Eye (tissue), 1 donor: ENCODE data around the gene PPP2R5D.

Experiments used
- DNase-seq: peaks from one replicate; pipeline ENCODE4 v3.0.0-alpha.2; 2015

Gene PPP2R5D

DNA sequence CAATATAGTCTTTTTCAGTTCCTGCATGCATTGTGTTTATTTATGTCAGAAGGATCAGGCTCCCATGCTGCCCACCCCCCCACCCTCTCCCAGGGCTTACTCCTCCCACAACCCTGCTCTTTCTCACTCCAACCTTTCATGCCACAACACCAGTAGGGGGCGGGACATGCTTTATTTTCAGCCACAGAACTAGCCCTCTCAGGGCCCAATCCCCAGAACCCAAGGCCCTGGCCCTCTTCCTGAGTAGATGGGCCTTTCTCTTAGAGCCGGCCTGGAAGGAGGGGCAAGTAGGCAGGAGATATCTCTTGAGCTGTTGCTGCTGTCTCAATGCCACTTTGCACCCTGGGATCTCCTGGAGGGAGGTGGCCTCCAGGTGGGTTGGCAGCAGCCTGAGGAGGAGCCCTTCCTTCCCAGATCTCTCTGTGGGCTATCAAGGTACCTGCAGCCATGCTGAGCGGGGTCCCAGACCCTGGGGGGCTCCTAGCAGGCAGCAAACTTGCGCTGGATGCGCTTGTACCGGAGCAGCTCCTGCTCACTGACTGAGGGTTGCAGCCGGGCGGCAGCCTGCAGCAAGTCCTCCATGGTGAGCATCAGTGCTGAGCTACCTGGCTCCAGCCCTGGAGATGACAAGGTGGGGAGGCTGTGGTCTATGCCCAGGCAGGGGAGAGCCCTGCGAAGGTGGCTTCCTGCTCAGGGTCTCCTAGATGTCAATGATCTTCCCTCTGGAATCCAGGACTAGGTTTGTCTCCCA is 20.3 kb upstream of the PPP2R5D start:
- DNase-seq, result peak; percentile 38

DNA sequence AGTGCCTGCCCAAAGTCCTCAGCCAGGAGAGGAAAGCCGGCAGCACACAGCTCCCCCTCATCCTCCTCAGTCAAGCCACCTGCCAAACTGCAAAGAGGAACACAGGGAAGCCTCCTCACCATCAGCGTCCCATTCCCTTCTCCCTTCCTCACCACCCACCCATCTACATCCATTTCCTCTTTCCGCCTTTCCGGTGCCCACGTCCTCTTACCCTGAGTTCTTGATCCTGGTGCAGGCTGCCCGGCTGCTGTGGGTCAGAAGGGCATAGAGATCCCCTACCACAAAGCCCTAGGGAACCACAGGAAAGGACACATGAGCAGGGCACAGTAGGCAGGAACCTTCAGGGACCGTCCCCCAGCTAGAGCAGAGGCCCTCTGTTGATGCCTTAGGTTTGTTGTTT is 17.8 kb upstream of the PPP2R5D start:
- no peak for DNase-seq

DNA sequence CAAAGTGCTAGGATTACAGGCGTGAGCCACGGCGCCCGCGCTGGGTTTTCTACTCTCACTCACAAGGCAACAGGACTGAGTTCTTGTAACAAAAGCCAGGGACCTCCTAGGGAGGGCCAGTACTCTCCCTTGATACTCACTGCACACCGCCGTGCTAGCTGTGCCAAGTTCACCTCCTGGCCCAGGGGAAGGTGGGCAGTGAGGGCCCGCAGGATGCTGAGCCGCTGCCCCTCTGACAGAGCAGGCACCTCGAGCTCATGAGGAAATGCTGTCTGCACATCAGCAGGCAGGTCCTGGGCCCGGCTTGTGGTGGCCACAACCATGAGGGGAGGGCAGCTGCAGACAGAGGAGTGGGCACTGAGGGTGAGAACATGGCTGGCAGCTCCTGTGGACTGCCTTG is 17.1 kb upstream of the PPP2R5D start:
- DNase-seq, result no peak

DNA sequence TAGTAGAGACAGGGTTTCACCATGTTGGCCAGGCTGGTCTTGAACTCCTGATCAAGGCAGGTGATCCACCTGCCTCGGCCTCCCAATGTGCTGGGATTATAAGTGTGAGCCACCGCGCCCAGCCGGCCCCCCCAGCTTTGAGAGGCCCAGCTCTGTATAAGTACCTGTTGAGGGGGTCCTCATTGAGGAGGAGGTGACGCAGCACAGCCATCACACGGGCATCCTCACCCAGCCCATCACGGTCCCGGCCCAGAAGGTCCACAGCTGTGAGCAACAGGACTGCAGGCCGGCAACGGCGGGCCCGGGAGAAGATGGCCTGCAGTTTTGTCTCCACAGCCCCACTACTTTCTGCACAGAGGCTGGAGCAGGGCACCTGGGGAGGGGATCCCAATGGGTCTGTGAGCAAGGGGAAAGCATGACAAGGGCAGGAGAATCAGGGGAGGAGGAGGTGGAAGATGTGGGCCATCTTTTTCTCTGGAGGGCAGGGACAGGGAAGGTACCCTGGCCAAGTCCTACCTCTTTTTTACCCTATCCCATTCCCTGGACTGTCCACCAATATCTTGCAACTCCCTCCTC is 16.2 kb upstream of the PPP2R5D start:
- DNase-seq, result no peak

DNA sequence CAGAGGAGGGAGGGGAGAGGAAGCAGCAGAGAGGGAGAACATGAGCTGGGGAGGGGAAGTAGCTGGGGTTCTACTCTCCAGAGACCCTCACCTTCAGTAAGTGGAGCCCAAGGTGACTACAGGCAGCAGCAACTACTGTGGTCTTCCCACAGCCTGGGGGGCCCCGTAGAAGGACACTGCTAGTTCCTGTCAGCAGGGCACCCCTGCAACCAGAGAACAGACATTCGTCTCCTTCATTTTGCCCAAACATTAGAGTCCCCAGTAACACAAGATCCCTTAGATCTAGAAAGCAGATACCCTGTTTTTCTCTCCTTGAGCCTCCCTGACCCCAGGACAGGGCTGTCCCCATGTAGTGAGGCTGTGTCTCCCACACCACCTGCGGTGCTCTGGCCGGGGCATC is 15.6 kb upstream of the PPP2R5D start:
- DNase-seq, result no peak

DNA sequence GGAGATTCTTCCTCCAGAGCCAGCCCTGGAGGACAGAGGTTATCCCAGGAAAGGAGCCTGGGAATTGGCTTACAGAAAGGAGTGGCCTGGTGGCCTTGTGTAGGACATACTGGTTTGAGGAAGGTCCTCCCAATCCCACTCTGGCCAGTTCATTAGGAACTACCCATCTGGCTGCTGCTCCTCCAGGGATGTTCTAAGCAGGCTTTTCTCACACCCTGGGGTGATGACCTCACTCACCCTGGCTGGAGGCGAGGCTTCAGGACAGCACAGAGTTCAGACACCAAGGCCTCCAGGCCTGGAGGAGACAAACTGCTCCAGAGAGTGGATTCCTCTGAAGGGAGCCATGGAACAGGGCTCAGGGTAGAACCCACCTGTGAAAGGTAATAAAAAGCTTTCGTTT is 14.9 kb upstream of the PPP2R5D start:
- DNase-seq, result no peak

DNA sequence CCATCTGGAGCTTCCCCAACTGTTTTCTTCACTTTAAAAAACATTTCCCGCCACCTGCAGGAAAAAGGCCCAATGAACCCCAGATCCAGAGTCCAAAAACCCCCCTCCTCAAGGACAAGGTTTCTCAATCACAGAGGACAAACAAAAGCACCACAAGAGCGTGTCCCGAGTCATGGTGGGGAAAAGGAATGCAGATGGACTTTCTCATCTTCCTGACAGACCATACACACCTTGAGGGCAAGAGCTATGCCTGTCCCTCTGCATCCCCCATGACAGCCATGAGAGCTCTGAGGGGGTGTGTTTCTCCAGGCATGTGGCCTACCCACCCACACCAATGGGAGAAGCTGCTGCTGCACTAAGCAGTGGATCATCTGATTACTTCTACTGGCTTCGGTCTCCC is 14.4 kb upstream of the PPP2R5D start:
- DNase-seq, result no peak

DNA sequence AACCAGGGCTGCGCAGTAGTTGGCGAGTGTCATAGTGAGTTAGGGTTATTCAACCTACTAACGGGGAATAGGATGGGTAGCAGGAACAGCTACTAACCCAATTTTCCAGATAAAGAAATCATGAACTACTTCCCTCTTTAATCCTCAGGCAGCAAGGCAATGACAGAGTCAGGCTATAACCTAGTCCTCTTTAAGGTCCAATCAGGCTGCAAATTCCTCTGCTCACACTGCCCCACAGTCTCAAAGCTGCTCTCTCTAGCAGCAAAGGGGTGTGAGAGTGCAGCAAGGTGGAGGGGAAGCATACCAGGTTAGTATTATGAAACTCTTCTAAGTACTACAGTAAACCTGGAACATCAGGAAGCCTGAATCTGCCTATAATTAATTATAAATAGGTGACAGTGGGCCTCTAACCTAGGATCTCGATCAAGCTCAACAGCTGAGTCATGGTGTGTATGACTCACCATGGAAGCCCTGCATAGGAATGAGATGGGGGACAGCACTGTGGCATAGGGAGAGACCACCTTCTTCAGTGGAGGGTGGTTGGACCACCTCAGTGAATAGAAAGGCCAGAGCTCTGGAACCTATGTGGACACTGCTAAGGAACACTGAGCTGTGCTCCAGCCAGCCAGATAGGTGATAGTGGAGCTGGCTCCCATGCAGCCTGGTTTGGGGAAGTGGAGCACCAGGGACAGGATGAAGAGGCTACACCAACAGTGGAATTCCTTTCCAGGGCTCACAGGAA is 13.3 kb upstream of the PPP2R5D start:
- DNase-seq, result no peak

DNA sequence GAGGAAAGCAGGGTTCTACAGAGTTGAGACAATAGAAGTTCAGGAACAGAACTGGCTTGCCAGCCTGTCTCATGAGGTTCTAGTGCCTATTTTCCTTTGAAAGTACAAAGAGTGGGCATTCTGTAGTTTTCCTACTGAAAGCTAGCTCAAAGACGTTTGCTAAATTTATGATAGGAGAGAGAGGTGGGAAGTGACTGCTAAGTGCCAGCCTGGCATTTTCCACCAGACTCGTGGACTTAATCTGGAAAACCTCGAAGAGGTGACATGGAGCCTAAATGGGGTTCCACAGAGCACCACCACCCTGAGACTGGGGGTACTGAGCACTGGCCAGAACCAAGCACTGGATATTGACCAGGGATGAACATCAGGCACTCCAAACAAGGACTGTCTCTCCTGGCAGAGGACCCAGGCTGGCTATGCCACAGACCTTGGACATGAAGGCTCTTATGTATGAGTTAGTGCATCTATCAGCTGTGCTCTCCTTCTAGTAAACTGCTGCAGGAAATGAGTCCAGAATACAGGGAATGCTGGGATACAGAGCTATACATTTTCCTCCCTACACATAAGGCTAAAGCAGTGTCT is 12.5 kb upstream of the PPP2R5D start:
- DNase-seq, result no peak

DNA sequence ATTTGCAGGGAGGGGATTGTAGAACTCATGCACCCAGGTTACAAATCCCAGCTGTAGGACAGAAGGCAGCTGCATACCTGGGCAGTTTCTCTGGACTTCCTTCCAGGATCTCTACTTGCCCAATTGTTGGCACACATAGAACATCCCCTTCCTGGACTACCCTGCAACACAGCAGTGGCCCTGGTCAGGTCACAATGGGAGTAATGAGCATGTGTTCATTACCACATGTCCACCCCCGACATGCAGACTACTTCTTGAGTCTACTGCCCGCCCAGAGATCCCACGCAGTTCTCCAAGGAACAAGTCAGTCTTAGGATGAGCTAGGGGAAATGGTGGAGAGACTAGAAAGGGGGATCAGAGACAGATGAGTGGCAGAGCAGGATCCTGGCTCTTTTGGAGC is 10.4 kb upstream of the PPP2R5D start:
- no peak for DNase-seq

DNA sequence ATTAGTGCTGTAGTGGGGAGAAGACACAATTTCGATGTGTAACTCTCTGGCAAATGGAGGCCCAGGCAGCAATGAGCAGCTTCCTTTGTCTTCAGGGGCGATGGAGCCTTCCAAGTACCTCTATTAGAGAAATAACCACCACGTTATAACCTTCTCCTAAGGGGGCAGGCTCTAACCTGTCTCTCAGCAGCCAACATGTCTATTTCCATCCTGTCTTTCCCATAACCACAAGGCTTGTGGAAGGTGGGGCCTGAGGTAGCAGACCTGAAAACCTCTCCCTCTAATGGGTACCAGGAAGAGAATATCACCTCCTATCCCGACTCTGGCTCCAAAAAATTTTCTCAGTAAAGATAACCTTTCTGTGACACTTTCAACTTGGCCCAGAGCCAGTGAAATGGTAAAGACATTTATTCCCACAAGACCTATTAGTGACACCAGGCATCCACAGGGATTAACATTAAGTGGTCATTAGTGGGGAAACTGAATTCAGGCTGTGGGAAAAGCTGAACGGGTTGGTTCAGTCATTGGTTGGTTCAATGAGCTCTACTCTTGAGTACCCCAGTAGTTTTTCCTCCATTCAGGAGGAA is 9.4 kb upstream of the PPP2R5D start:
- DNase-seq, result peak; percentile 21

DNA sequence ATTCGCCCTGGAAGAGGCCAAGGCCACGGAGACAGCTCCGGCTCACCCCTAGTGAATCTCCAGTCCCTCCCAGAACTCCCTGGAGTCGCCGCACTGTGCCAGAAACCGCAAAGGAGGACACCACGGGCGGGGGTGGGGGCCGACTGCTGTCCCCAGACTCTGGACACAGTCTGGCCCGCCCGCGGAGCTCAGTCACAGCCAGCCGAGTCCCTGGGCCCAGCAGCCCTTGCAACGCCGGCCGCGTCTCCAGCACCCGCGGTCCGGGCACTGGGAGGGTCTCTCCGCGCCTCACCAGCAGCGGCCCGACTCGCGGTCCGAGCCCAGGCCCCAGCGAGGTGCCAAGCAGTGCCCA is 5.9 kb upstream of the PPP2R5D start:
- no peak for DNase-seq

DNA sequence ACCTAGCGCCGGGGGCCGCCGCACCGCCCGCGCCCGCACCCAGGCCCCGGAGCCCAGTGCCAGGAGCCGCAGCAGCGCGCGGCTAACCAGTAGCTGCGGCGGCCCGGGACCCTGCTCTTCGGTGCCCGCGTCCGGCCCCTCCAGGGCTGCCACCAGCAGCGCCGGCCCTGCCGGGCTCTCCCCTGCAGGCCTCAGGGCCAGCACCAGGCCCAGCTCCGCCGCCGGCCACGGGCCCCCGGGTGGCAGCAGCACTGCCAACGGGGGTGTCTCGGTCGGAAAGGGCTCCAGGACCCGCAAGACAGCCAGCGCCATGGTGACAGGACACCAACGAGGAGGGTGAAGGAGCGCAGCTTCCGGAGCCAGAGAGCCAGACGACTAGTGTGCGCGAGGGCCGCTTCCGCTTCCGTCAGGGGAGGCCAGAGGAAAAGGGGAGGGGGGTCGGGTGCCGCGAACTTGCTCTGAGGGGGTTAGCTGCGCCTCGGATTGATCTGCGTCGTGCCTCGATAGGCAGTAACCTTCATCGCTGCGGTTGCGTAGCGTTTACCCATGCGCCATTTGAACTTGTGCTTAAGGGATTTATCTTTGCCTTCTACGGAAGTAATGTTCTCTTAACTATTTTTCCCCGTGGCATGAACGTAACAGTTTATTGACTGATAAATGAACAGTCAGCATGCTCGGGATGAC is 5.4 kb upstream of the PPP2R5D start, which contains the start of gene PEX6:
Gene PEX6, minus strand, starts transcription at position 343 of the 684 bp plus-strand sequence. Its CDS starts 31 bp downstream, at position 312.
- DNase-seq, result peak; percentile 96

DNA sequence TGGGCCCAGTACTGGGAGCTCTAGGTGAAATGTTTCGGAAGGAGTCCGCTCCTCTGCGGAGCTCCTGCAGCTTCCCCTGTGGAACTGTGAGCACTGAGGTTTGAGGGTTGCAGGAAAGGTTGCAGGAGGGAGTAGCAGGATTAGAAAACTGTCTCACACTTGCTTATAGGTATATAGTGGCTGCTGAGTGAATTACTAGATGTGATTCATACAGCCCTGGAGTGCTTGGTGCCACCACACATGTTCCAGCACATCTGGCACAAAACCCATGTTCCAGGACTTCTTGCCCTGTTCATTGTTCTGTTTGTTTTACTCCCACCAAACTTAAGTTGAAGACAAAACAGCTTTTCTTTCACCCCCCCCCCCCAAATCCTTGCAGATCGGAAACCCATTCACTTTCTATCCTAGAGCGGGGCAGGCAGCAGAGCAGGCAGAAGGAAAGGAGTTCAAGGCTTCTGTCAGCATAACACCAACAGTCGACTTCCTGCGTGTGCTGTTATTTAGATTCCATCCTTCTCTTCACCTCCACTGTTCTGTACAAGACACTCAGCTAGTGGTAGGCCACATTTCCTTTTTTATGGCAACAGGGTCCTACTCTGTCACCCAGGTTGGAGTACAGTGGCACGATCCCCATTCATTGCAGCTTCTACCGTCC is 4.7 kb upstream of the PPP2R5D start:
- no peak for DNase-seq

DNA sequence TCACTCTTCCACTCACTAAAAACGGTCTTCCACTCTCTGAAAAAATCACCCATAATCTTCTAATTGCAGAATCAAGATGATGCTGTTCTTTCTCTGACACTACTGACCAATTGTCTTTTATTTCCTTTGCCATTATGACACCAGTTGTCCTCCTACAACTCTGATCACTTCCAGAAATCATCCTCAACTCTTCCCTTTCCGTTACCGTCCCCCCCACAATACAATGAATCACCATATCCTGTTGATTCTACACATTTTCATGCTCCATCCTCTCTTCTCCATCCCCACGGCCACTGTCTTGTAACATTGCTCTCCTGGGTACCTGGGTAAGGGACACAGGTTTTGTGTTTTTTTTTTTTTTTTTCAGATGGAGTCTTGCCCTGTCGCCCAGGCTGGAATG is 2.5 kb upstream of the PPP2R5D start:
- no peak for DNase-seq

DNA sequence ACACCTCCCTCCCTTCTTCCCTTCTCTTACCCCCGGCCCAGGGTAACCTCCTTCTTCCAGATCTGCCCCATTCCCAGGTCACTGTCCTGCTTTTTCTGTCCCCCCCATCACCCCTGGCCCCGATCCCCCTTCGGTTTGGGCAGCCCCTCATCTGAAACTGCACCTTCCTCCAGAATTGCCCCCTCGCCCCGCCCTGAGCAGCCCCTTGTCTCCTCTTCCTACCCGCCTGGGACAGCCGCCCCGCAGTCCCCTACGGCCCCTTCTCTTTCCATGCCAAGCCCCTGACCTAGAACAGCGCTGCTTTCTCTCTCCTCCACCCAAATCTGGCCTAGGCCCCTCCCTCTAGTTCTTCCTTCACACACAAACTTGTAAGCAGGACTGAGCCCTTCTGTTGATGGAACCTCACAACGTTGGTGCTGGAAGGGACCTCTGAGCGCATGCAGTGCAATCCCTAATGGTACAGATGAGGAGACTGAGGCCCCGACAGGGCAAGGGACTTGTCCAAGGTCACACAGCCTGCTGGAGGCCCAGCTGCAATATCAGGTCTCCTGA is 630 bp downstream of the PPP2R5D start:
- DNase-seq, result peak; percentile 62

DNA sequence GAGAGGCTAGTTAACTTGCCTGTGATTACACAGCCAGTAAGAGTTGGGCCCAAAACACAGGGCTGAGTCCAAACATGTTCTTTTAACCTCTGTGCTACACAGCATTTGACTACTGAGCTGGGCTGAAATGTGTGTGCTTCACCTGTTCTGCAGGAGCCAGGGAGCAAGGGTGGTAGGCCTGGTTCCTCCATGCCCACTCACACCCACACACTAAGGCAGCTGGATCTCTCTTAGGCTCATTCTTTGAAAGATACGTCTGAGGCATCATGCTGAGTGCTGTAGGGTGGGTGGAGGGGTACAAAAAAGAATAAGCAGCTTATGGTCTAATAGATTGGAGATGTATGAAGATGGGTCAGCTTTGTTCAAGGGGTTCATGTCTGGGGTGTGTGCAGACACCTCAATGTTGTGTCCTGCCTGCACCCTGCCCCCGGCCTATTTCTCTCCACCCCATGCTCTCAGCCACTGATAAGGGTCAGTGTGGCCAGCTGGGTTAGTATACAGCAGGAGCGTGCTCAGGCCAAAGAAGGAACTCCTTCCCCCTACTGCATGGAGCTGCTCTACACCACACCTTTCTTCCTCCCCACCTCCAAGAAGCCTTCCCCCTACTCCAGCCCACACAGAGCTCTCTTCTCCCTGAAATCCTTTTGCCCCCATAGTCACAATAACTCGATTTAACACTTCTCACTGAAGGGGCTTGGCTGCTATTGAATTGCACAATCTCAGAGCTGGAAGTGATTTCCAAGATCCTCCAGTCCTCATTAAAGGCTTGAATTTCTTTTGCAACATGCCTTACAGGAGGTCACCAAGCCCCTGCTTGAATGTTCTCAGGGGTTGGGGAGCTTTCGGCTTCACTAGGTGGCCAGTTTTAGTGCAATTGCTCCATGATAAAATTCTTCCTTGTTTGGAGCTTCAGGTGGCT is 3.4 kb downstream of the PPP2R5D start:
- no peak for DNase-seq

DNA sequence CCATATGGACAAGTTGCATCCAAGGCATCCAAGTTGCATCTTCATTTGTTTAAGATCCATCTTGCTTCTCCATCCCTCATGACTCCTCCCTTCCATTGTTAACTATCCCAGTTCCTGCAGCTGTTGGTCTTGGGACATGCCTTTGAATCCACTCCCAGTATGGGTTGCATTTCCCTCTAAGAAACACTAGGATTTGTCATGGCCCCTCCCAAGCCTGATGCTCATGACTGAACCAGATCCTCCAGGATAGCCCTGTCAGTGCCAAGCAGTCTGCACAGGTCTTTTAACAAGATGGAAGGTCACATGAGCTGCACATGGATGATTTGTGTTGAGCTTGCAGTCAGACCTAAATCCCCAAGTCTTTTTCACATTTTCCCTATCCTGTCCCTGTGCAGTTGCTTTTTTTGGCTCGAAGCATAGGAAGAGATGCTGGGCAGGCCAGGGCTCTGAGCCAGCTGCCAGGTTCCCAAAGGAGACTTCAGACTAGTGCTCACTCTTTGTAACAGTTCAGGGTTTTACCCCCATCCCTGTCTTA is 4.2 kb downstream of the PPP2R5D start:
- no peak for DNase-seq

DNA sequence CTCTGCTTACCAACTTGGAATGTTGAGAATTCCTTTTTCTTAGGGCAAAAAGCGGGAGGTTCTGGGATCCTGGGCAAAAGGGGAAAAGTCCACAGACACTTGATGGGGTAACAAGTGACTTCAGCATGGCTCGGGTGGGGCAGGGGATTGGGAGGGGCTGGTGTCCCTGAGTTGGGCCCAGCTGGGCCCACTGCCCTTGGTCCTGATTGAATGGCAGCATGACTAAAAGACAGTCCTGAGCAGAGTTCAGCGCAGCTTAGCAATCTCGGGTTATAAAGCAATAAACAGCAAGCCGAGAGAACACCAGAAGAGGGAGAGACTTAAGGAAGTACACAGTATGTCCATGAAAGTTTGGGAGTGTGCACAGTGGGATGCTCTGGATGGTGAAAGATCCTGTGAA is 5.6 kb downstream of the PPP2R5D start:
- DNase-seq, result no peak

DNA sequence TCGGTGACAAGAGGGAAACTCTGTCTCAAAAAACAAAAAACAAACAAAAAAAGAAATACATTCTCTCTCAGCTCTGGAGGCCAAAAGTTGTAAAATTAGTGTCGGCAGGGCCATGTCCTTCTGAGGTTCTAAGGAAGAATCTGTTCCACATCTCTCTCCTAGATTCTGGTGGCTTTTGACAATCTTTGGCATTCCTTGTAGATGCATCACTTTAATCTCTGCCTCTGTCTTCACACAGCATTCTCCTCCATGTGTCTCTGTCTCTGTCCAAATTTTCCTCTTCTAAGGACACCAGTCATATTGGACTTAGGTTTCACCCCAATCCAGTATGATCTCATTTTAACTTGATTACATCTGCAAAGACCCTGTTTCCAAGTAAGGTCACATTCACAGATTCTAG is 9.1 kb downstream of the PPP2R5D start:
- no peak for DNase-seq

DNA sequence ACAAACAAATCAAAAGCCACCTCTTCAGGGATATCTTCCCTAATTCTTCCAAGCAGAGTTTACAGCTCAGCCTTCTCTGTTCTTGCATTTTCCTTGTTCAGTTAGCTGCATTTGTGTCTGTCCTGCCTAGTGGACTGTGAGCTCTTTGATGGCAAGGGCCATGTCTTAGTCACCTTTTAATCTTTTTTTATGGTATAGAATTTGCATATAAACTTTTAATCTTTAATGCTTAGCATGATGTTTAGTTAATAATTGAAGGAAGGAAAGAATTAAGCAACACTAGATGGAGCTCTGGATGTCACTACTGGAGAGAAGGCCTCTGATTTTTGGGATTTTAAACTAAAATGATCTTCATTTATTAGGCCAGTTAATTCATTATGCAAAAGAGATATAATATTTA is 12.1 kb downstream of the PPP2R5D start:
- DNase-seq, result no peak
